ENCODE data around the gene PHF1. TPM values are rescaled to one million over a fixed set of nuclear protein-coding genes. Genes with fewer than 3 reads are reported as not detected.

PHF1 gene
- polyA plus RNA-seq, 1 donor (not counting 4 experiments of a cell fraction or from before 2014, with no cell fraction given) = 15.8 TPM

DNA sequence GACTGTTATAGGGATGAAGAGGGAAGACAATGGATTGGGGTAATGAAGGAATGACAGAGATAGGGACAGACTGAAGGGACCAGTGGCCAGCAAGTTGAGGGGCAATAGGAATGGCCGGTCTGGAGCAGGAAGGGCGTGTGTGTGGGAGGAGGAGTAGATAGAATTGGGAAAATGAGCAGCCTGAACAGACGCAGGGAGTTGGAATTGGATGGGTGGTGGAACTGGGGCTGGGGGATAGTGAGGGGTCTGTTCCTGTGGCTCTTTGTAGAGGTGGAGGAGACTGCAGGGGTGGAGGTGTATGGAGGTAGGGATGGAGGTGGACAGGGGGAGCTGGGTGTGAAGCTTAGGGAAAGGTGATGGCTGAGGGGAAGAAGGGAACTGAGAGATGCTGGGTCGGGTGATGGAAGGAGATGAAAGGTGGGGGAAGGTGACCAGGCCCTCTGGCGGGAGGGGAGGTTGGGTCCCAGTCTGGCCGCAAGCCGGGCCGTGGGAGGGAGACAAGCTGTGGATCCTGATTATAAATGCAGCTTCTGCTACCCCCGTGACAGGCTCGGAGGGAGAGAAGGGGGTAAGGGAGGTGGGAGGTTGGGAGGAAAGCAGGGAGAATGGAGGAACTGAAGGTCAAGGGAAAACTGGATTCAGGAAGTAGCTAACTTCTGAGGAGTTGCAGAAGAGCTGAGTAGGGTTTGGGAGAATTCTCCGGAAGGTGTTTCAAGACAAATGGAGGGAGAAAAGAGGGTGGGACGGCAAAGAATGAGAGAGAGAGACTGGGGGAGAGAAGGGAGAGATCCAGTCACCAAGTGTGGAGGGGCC, 14.2 kb downstream of the PHF1 start:
- H2AFZ ChIP-seq (ENCODE audit: control insufficient read depth, low read length) = peak overlapping the region; percentile 86
- H3K79me2 ChIP-seq (ENCODE audit: control insufficient read depth, insufficient read depth, low read length) = peaks cover 4% of the 10 kb centered on the region
- H3K4me1 ChIP-seq (ENCODE audit: control insufficient read depth, extremely low read depth, insufficient read depth, low read length) = peaks cover 34% of the 10 kb centered on the region
- H3K9ac ChIP-seq (ENCODE audit: control insufficient read depth, extremely low read depth, insufficient read depth, low read length) = peak overlapping the region; percentile 72
- peak overlapping the region; percentile 62 for H3K27ac ChIP-seq (ENCODE audit: control insufficient read depth, insufficient read depth, low read length)
- FAIRE-seq (no peak), DNase-seq (ENCODE audit: low read depth, low spot score) (no peak)
- no peaks in the 10 kb centered on the region for H3K9me3 ChIP-seq (ENCODE audit: control insufficient read depth, low read depth, low read length)
- no peaks in the 10 kb centered on the region for H4K20me1 ChIP-seq (ENCODE audit: control insufficient read depth, extremely low read depth, insufficient read depth, low read length)
- H3K4me3 ChIP-seq (ENCODE audit: control insufficient read depth in 2 of 3, extremely low read depth in 1 of 3, insufficient read depth in 2 of 3, low read depth in 1 of 3, low read length in 3 of 3) = peak overlapping the region; percentile 54 to 84 (median 67)
- H3K9me1 ChIP-seq (ENCODE audit: control insufficient read depth, extremely low read depth, insufficient read depth, low read length) = no peaks in the 10 kb centered on the region
- dilution Hi-C loops (cut with MboI; ENCODE audit: extremely low pct_ligation_motif_present, low sequenced_read_pairs) = no loop called here
- H3K27me3 ChIP-seq (ENCODE audit: control insufficient read depth, extremely low read depth, insufficient read depth, low read length) = no peaks in the 10 kb centered on the region
- TF ChIP-seq, protein P1, sequence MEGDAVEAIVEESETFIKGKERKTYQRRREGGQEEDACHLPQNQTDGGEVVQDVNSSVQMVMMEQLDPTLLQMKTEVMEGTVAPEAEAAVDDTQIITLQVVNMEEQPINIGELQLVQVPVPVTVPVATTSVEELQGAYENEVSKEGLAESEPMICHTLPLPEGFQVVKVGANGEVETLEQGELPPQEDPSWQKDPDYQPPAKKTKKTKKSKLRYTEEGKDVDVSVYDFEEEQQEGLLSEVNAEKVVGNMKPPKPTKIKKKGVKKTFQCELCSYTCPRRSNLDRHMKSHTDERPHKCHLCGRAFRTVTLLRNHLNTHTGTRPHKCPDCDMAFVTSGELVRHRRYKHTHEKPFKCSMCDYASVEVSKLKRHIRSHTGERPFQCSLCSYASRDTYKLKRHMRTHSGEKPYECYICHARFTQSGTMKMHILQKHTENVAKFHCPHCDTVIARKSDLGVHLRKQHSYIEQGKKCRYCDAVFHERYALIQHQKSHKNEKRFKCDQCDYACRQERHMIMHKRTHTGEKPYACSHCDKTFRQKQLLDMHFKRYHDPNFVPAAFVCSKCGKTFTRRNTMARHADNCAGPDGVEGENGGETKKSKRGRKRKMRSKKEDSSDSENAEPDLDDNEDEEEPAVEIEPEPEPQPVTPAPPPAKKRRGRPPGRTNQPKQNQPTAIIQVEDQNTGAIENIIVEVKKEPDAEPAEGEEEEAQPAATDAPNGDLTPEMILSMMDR (optimal IDR thresholded peaks at IDR 0.05 in 1 of 3, IDR thresholded peaks at IDR 0.05 in 1 of 3, conservative IDR thresholded peaks at IDR 0.05 in 1 of 3; ENCODE audit: extremely low read depth in 1 of 3, insufficient read depth in 2 of 3, low read length in 3 of 3) = peak in 1 of 3 experiments; percentile 0
- no peak for TF ChIP-seq EZH2 (IDR thresholded peaks at IDR 0.05; ENCODE audit: low read length)
- no peaks in the 10 kb centered on the region for H3K36me3 ChIP-seq (ENCODE audit: control insufficient read depth in 2 of 2, extremely low read depth in 1 of 2, insufficient read depth in 2 of 2, low read length in 2 of 2)
- peak overlapping the region; percentile 96 for H3K4me2 ChIP-seq (ENCODE audit: control insufficient read depth, extremely low read depth, insufficient read depth, low read depth, low read length)

DNA sequence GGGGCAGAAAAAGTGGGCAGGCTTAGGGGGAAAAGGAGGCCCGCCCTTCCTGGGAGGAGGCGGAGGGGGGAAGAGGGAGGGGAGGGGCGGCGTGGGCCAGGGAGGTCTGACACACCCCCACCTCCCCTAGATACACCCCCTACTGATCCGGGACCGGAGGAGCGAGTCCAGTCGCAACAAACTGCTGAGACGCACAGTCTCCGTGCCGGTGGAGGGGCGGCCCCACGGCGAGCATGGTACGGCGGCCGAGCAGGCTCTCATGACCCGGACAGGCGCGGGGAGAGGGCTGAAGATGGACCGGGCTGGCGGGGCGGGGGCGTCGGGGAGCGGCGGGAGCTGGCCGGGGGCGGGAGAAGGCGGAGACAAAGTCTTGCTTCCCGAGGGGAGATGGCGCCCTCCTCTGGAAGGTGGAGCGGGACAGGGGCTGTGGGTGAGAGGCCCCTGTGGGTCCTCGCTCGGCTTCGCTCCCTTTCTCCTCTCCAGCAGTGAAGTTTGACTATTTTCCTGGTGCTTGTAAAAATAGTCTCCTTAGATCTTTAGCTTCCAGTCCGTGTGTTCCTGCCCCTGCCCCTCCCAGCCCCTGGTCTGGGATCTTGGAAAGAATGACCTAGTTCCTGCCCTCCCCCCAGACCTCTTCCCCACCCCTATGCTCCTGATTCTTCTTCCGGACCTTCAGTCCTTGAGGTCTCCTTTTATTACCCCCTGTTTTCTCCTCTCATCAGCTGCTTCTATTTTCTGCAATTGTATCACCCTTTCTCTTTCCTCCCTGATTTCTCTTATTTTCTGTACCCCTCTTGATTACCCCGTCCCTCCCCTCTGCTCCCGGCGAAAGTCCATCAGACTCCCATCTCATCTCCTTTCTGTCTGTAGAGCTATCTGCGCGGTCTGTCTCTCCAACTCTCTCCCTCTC, 15.1 kb downstream of the PHF1 start:
- no peak for TF ChIP-seq EZH2 (IDR thresholded peaks at IDR 0.05; ENCODE audit: low read length)
- TF ChIP-seq, protein P1 (optimal IDR thresholded peaks at IDR 0.05 in 1 of 3, IDR thresholded peaks at IDR 0.05 in 1 of 3, conservative IDR thresholded peaks at IDR 0.05 in 1 of 3; ENCODE audit: extremely low read depth in 1 of 3, insufficient read depth in 2 of 3, low read length in 3 of 3) = peak; percentile 31 to 87 (median 60)
- DNase-seq (ENCODE audit: low read depth, low spot score) = no peak
- Histone ChIP-seq H3K27ac (ENCODE audit: control insufficient read depth, insufficient read depth, low read length) (peak overlapping the region; percentile 62), H3K36me3 (ENCODE audit: control insufficient read depth in 2 of 2, extremely low read depth in 1 of 2, insufficient read depth in 2 of 2, low read length in 2 of 2) (no peaks in the 10 kb centered on the region), H3K4me1 (ENCODE audit: control insufficient read depth, extremely low read depth, insufficient read depth, low read length) (peaks cover 43% of the 10 kb centered on the region), H3K9ac (ENCODE audit: control insufficient read depth, extremely low read depth, insufficient read depth, low read length) (peak overlapping the region; percentile 72), H3K4me2 (ENCODE audit: control insufficient read depth, extremely low read depth, insufficient read depth, low read depth, low read length) (peak overlapping the region; percentile 96), H2AFZ (ENCODE audit: control insufficient read depth, low read length) (peak overlapping the region; percentile 86), H3K4me3 (ENCODE audit: control insufficient read depth in 2 of 3, extremely low read depth in 1 of 3, insufficient read depth in 2 of 3, low read depth in 1 of 3, low read length in 3 of 3) (peak overlapping the region; percentile 54 to 84 (median 67)), H3K79me2 (ENCODE audit: control insufficient read depth, insufficient read depth, low read length) (peaks cover 6% of the 10 kb centered on the region), H4K20me1 (ENCODE audit: control insufficient read depth, extremely low read depth, insufficient read depth, low read length) (no peaks in the 10 kb centered on the region), H3K9me1 (ENCODE audit: control insufficient read depth, extremely low read depth, insufficient read depth, low read length) (no peaks in the 10 kb centered on the region), H3K27me3 (ENCODE audit: control insufficient read depth, extremely low read depth, insufficient read depth, low read length) (no peaks in the 10 kb centered on the region), H3K9me3 (ENCODE audit: control insufficient read depth, low read depth, low read length) (no peaks in the 10 kb centered on the region)
- dilution Hi-C loops (cut with MboI; ENCODE audit: extremely low pct_ligation_motif_present, low sequenced_read_pairs) = no loop called here
- no peak for FAIRE-seq

Data from keratinocyte (primary cell).